Cardiac muscle cell (in vitro differentiated cells and primary cell): ENCODE data around the gene RNASET2. TPM values are rescaled to one million over a fixed set of nuclear protein-coding genes. Genes with fewer than 3 reads are reported as not detected.

Experiments used
- DNase-seq, 2 donors: peaks; one replicate each; pipeline versions ENCODE4 v3.0.0 to v3.0.0-alpha.2; 2010 to 2017; ENCODE audit warnings: low read depth in 1 of 2, low spot score in 1 of 2
- H3K27ac ChIP-seq: fragments of 200-600 bp; sonication (generic); 2 replicates; pipeline ENCODE4 v1.5.1; 2016
- H3K27me3 ChIP-seq: fragments of 200-600 bp; sonication (generic); 2 replicates; pipeline ENCODE4 v1.6.0; 2016; ENCODE audit warnings: control low read depth
- H3K36me3 ChIP-seq: fragments of 200-600 bp; sonication (generic); 2 replicates; pipeline ENCODE4 v1.5.1; 2016; ENCODE audit warnings: control low read depth
- H3K4me1 ChIP-seq: fragments of 200-600 bp; sonication (generic); 2 replicates; pipeline ENCODE4 v1.8.1; 2017; ENCODE audit warnings: low read depth, mild to moderate bottlenecking, mixed run types
- H3K4me3 ChIP-seq: fragments of 200-600 bp; sonication (generic); 2 replicates; pipeline ENCODE4 v1.5.1; 2016; ENCODE audit warnings: mild to moderate bottlenecking
- H3K9me3 ChIP-seq: fragments of 200-600 bp; sonication (generic); 2 replicates; pipeline ENCODE4 v1.5.1; 2017; ENCODE audit warnings: low read depth, mild to moderate bottlenecking, control low read depth
- polyA plus RNA-seq: library from polyadenylated mRNA; unstranded; fragments of >200 nt; fragmentation: Nextera tagmentation; extraction: Ambion mirVana; gene quantifications from 2 replicates; pipeline ENCODE4 v1.2.1, GENCODE V29; 2016
- total RNA-seq: library from RNA; depleted of rRNA; stranded (reverse); fragments of >200 nt; gene quantifications from 2 replicates; pipeline ENCODE4 v1.2.3, GENCODE V29; 2016
- TF ChIP-seq, protein P1 (sequence below): IDR thresholded peaks from 2 replicates; pipeline ENCODE4 v1.5.1; 2012; ENCODE audit warnings: low read depth, mild to moderate bottlenecking, low read length

Gene RNASET2
- total and polyA plus RNA-seq, 2 experiments from 2014 or later = 20.7 to 24.1 TPM

DNA sequence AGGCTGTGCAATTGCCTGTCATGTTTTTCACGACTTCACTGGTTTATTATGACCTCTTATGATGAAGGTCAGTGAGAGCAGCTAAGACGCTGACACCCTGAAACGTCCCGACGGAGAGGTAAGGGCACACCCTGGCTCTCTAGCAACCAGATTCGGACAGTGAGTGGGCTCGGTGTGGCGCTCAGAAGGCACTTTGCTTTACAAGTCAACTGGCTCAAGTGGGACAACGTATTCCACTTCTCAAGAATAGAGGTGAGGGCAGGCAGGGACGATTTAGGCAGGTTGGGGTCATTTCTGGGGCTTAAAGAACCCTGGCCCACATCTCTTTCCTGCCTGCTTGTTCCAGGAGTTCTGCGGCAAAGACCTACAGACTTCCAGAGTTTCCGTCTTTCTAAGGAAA is 18.2 kb downstream of the RNASET2 start:
- TF ChIP-seq, protein P1, sequence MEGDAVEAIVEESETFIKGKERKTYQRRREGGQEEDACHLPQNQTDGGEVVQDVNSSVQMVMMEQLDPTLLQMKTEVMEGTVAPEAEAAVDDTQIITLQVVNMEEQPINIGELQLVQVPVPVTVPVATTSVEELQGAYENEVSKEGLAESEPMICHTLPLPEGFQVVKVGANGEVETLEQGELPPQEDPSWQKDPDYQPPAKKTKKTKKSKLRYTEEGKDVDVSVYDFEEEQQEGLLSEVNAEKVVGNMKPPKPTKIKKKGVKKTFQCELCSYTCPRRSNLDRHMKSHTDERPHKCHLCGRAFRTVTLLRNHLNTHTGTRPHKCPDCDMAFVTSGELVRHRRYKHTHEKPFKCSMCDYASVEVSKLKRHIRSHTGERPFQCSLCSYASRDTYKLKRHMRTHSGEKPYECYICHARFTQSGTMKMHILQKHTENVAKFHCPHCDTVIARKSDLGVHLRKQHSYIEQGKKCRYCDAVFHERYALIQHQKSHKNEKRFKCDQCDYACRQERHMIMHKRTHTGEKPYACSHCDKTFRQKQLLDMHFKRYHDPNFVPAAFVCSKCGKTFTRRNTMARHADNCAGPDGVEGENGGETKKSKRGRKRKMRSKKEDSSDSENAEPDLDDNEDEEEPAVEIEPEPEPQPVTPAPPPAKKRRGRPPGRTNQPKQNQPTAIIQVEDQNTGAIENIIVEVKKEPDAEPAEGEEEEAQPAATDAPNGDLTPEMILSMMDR = no peak
- Histone ChIP-seq H3K27ac (no peak overlapping the region), H3K4me1 (no peaks in the 10 kb centered on the region), H3K9me3 (no peaks in the 10 kb centered on the region), H3K36me3 (no peaks in the 10 kb centered on the region), H3K27me3 (no peaks in the 10 kb centered on the region), H3K4me3 (no peak overlapping the region)
- no peak for DNase-seq

DNA sequence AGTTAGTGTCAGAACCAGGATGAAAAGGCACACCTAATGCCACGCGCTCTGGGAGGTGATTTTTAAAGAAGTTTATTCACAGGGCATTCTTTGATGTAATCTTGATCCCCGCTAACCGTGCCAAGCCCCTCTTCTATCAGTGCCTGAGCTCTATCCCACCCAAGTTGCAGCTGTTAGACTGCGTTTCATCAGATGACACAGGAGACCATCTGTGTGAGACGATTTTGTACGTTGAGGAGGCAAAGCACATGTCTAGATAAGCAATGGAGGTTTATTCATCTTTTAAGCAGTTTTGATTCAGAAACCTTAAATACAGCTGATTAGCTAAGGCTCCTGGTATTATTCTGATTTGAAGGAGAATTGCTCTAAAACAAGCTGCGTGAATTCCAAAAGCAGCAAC is 18.6 kb downstream of the RNASET2 start:
- Histone ChIP-seq H3K4me3 (no peak overlapping the region), H3K9me3 (no peaks in the 10 kb centered on the region), H3K27ac (no peak overlapping the region), H3K36me3 (no peaks in the 10 kb centered on the region), H3K4me1 (no peaks in the 10 kb centered on the region), H3K27me3 (no peaks in the 10 kb centered on the region)
- TF ChIP-seq, protein P1 = no peak
- no peak for DNase-seq

DNA sequence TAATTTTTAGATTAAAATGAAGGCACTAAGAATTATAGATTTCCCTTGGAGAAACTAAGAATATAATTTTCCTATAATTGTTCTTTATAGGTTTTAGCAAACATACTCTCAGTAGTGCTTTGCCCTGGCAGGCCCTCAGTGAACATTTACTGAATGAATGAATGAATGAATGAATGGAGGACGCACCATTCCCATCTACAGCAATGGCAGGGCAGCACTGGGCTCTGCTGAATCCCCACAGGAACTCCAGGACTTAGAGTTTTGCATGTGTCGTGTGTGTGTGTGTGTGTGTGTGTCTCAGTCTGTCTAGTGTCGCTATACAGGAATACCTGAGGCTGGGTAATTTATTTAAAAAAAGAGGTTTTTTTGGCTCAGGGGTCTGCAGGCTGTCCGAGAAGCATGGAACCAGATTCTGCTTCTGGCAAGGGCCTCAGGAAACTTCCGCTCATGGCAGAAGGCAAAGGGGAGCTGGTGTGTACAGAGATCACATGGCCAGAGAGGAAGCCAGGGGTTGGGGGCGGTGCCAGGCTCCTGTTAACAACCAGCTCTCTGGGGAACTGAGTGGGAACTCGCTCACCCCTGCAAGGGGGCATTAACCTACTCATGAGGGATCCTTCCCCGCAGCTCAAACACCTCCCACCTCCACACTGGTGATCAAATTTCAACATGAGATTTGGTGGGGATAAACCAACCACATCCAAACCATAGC is 20.1 kb downstream of the RNASET2 start:
- DNase-seq = peak in 1 of 2 donors; percentile 54
- Histone ChIP-seq H3K4me3 (no peak overlapping the region), H3K36me3 (no peaks in the 10 kb centered on the region), H3K27me3 (no peaks in the 10 kb centered on the region), H3K27ac (no peak overlapping the region), H3K9me3 (no peaks in the 10 kb centered on the region), H3K4me1 (no peaks in the 10 kb centered on the region)
- TF ChIP-seq, protein P1 = no peak

DNA sequence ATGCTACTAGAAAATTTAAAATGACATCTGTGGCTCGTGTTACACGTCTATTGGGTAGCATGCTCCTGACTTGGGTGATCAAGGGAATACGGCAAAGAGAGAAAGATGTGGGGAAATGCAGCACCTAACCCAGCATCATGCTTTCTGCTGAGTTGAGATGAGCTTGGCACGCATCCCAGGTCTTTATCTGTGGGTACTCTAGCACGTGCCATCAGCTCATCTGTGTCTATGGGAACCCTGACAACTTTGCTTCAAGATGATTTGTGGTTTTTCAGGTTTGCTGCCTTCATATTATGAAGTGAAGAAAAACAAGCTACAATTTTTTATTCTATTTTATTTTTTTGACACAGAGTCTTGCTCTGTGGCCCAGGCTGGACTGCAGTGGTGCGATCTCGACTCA is 21.0 kb downstream of the RNASET2 start:
- no peak overlapping the region for H3K27ac ChIP-seq
- no peaks in the 10 kb centered on the region for H3K27me3 ChIP-seq
- H3K36me3 ChIP-seq = no peaks in the 10 kb centered on the region
- H3K4me3 ChIP-seq = no peak overlapping the region
- H3K4me1 ChIP-seq = no peaks in the 10 kb centered on the region
- TF ChIP-seq, protein P1 = no peak
- no peaks in the 10 kb centered on the region for H3K9me3 ChIP-seq
- peak in 1 of 2 donors; percentile 34 for DNase-seq

DNA sequence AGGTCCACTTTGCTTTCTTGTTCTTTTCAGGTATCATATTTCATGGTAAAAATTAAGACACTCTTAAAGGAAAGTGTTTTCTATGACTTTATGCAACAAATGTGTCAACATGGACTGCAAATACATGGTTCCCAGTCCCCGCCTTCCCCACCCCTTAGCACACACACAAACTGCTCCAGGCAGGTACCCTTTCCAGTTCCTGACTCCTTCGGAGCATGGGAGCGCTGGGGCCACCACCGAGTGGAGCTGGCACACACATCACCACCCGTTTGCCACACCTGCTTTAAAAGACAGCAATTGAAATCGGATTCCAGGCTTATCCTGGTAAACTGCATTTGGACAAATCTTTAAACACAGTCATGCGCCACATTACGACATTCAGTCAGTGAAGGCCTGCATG is 22.2 kb downstream of the RNASET2 start:
- H3K4me1 ChIP-seq = no peaks in the 10 kb centered on the region
- H3K36me3 ChIP-seq = no peaks in the 10 kb centered on the region
- no peaks in the 10 kb centered on the region for H3K27me3 ChIP-seq
- H3K27ac ChIP-seq = no peak overlapping the region
- TF ChIP-seq, protein P1 = no peak
- DNase-seq = no peak
- no peak overlapping the region for H3K4me3 ChIP-seq
- H3K9me3 ChIP-seq = no peaks in the 10 kb centered on the region
